PFSK-1 (cell line): ENCODE data around the gene PARP15.

Experiments
- FOXP2 ChIP-seq: optimal IDR thresholded peaks from 2 replicates; pipeline ENCODE3; 2011; ENCODE audit warnings: borderline replicate concordance, control low read depth, inconsistent platforms; ENCODE audit not compliant: insufficient read depth; ENCODE audit errors: extremely low read length, extremely low read depth
- POLR2AphosphoS5 ChIP-seq: IDR thresholded peaks from 2 replicates; pipeline ENCODE4 v1.6.1; 2012; ENCODE audit warnings: low read depth, mild to moderate bottlenecking, control low read depth, low read length, moderate library complexity
- SIN3A ChIP-seq: IDR thresholded peaks from 2 replicates; pipeline ENCODE4 v1.6.1; 2012; ENCODE audit warnings: mild to moderate bottlenecking, low read length, moderate library complexity, borderline replicate concordance; ENCODE audit not compliant: insufficient read depth
- TAF1 ChIP-seq: IDR thresholded peaks from 2 replicates; pipeline ENCODE4 v1.6.1; 2012; ENCODE audit warnings: low read length, control low read depth, borderline replicate concordance; ENCODE audit not compliant: insufficient read depth
- TF ChIP-seq, protein P1 (sequence below), 2 experiments: IDR thresholded peaks; 2 replicates each; pipeline versions ENCODE4 v1.6.1 to v1.8.0; 2011 to 2012; ENCODE audit warnings: low read depth in 2 of 2, low read length in 2 of 2, control low read depth in 1 of 2, inconsistent platforms in 1 of 2, mild to moderate bottlenecking in 1 of 2, moderate library complexity in 1 of 2; ENCODE audit not compliant: insufficient read depth in 1 of 2

DNA sequence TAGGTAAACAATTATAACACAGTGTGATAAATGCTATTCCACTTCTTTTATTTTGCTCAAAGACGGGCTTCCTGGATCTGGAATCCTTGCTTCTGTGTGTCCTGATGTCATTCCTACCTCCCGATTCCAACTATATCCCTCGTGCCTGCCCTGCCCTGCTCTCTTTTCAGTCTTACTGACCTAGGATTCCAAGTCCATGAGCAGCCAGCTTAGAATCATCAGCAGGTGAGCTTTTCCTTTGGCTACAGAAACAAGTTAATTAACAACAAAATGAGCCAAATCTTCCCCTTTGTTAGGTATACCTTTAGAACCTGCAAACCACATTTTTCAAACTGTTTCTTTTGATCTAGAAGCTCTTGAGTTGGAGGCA, 40.8 kb upstream of the PARP15 start:
- TF ChIP-seq SIN3A (no peak), POLR2AphosphoS5 (no peak), TAF1 (no peak), FOXP2 (no peak)
- TF ChIP-seq, protein P1, sequence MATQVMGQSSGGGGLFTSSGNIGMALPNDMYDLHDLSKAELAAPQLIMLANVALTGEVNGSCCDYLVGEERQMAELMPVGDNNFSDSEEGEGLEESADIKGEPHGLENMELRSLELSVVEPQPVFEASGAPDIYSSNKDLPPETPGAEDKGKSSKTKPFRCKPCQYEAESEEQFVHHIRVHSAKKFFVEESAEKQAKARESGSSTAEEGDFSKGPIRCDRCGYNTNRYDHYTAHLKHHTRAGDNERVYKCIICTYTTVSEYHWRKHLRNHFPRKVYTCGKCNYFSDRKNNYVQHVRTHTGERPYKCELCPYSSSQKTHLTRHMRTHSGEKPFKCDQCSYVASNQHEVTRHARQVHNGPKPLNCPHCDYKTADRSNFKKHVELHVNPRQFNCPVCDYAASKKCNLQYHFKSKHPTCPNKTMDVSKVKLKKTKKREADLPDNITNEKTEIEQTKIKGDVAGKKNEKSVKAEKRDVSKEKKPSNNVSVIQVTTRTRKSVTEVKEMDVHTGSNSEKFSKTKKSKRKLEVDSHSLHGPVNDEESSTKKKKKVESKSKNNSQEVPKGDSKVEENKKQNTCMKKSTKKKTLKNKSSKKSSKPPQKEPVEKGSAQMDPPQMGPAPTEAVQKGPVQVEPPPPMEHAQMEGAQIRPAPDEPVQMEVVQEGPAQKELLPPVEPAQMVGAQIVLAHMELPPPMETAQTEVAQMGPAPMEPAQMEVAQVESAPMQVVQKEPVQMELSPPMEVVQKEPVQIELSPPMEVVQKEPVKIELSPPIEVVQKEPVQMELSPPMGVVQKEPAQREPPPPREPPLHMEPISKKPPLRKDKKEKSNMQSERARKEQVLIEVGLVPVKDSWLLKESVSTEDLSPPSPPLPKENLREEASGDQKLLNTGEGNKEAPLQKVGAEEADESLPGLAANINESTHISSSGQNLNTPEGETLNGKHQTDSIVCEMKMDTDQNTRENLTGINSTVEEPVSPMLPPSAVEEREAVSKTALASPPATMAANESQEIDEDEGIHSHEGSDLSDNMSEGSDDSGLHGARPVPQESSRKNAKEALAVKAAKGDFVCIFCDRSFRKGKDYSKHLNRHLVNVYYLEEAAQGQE (IDR thresholded peaks at IDR 0.05; ENCODE audit: insufficient read depth in 1 of 2, low read depth in 2 of 2, low read length in 2 of 2) = no peak
